Skeletal muscle satellite cell (primary cell): ENCODE measurements around the gene OR2A14. TPM values are rescaled to one million over a fixed set of nuclear protein-coding genes. Genes with fewer than 3 reads are reported as not detected.

Experiments
- H3K27me3 ChIP-seq: 2 replicates; pipeline ENCODE4 v1.7.0; 2013; ENCODE audit warnings: low read length; ENCODE audit not compliant: control insufficient read depth, insufficient read depth
- H3K36me3 ChIP-seq: 2 replicates; pipeline ENCODE4 v1.7.0; 2013; ENCODE audit warnings: mild to moderate bottlenecking, control low read depth, low read length; ENCODE audit not compliant: insufficient read depth
- H3K4me1 ChIP-seq: 2 replicates; pipeline ENCODE4 v1.7.0; 2013; ENCODE audit warnings: low read length; ENCODE audit not compliant: control insufficient read depth, insufficient read depth
- H3K4me2 ChIP-seq: 2 replicates; pipeline ENCODE4 v1.7.0; 2013; ENCODE audit warnings: mild to moderate bottlenecking, low read length
- H3K4me3 ChIP-seq: 2 replicates; pipeline ENCODE4 v1.7.0; 2013; ENCODE audit warnings: low read length
- H3K9ac ChIP-seq: 2 replicates; pipeline ENCODE4 v1.7.0; 2013; ENCODE audit warnings: mild to moderate bottlenecking, low read depth, low read length, moderate library complexity
- H3K9me3 ChIP-seq: replicated peaks from 2 replicates; pipeline ENCODE4 v1.7.0; 2013; ENCODE audit warnings: mild to moderate bottlenecking, control low read depth, low read length
- total RNA-seq: library from RNA; depleted of rRNA; stranded (reverse); fragments of >200 nt; gene quantifications from 2 replicates; pipeline ENCODE4 v1.2.3, GENCODE V29; 2012; rRNA removed

OR2A14 gene, protein sequence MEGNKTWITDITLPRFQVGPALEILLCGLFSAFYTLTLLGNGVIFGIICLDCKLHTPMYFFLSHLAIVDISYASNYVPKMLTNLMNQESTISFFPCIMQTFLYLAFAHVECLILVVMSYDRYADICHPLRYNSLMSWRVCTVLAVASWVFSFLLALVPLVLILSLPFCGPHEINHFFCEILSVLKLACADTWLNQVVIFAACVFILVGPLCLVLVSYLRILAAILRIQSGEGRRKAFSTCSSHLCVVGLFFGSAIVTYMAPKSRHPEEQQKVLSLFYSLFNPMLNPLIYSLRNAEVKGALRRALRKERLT
- total RNA-seq = not detected in 2 replicates

DNA sequence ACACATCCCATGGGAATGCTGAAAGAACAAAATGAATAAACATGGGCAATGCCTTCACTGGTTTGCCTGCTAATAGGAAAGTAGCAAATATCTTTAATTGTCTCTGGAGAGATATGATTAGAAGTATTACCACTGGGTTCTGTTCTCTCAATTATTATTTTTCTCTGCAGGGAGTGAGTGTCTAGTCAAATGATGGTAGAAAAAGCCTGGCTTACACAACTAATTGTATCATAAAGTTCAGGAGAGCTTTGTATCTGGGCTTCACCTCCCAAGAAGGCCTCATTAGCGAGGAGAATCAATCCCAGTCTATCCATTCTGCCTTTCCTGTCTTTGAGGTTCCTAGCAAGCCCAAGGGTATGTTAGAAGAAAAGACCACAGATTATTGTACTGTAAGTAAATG, at the start of gene OR2A14:
TSS of gene OR2A14 (plus strand) at position 301 of the 400 bp plus-strand sequence. CDS start 5,937 bp downstream, outside the sequence.
- H3K27me3 ChIP-seq = peaks cover 5% of the 10 kb centered on the region
- H3K4me1 ChIP-seq = no peaks in the 10 kb centered on the region
- no peaks in the 10 kb centered on the region for H3K36me3 ChIP-seq
- H3K9ac ChIP-seq = no peak within 1 kb of the TSS
- no peak within 1 kb of the TSS for H3K4me2 ChIP-seq
- H3K9me3 ChIP-seq = no peaks in the 10 kb centered on the region
- H3K4me3 ChIP-seq = no peak within 1 kb of the TSS

DNA sequence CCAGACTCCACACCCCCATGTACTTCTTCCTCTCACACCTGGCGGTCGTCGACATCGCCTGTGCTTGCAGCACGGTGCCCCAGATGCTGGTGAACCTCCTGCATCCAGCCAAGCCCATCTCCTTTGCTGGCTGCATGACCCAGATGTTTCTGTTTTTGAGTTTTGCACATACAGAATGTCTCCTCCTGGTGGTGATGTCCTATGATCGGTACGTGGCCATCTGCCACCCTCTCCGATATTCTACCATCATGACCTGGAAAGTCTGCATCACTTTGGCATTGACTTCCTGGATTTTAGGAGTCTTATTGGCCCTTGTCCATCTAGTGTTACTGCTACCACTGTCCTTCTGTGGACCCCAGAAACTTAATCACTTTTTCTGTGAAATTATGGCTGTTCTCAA, 48.6 kb upstream of the OR2A14 start:
- no peaks in the 10 kb centered on the region for H3K9me3 ChIP-seq
- H3K27me3 ChIP-seq = peaks cover 3% of the 10 kb centered on the region
- no peak overlapping the region for H3K4me2 ChIP-seq
- H3K4me3 ChIP-seq = no peak overlapping the region
- H3K36me3 ChIP-seq = no peaks in the 10 kb centered on the region
- H3K4me1 ChIP-seq = no peaks in the 10 kb centered on the region
- H3K9ac ChIP-seq = no peak overlapping the region

DNA sequence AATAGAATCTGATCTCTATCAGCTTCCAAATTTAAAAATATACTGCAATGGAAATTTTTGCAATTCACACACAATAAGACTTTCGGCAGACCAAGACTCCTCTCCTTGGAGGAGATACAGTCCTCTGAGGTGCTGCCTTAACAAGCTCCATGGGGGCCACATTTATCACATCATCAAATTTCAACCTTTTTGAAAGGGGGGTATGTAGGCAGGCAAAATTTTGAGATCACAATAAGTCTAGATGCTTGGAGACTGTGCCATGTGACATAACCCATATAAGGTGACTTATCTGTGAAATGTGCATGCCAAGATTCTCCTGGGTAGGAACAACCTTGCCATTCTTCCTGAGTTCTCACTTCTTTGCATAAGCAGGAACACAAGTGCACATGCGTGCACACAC, 37.0 kb upstream of the OR2A14 start, which contains the start of gene OR2A12:
TSS of gene OR2A12 (plus strand) at position 301 of the 400 bp plus-strand sequence. CDS start 8,830 bp downstream, outside the sequence.
- no peaks in the 10 kb centered on the region for H3K4me1 ChIP-seq
- no peak within 1 kb of the TSS for H3K9ac ChIP-seq
- H3K4me3 ChIP-seq = no peak within 1 kb of the TSS
- H3K27me3 ChIP-seq = no peaks in the 10 kb centered on the region
- no peak within 1 kb of the TSS for H3K4me2 ChIP-seq
- H3K36me3 ChIP-seq = no peaks in the 10 kb centered on the region
- H3K9me3 ChIP-seq = no peaks in the 10 kb centered on the region

DNA sequence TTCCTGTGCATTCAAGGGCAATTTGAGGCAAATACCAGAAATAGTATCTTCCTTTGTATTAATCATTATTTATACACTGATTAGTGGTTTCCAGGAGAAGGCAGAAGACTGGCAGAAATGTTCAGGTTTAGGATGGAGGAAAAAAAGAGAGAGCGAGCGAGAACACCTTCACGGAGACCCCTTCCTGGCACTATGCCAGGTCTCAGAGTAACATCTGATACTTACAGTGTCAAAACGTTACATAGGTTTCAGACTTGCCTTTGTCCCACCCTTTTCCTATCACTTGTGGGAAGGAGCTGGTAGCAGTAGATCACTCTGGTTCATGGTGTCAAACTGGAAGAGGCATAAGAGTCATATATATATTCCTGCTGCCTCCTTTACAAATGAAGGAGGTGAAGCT, 36.2 kb upstream of the OR2A14 start:
- Histone ChIP-seq H3K4me1 (no peaks in the 10 kb centered on the region), H3K4me2 (no peak overlapping the region), H3K4me3 (no peak overlapping the region), H3K27me3 (no peaks in the 10 kb centered on the region), H3K36me3 (no peaks in the 10 kb centered on the region), H3K9me3 (no peaks in the 10 kb centered on the region), H3K9ac (no peak overlapping the region)

DNA sequence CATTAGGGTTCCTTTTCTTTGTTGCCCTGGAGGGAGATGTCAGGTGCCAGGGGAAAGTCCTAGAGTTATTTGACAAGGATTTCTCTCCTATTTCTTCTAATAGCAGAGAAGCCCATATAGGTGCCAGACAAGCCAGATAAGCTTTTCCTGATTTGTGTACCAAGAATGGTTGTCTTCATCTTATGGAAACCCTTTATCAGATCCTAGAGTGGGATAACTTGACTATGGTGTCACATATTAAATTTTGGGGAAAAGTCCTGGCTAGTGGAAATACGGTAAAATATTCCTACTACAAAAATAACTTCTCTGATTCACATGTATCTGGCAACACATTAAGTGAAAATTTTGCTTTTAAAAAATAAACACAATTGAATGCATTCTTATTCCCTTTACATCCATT, 35.7 kb upstream of the OR2A14 start:
- H3K27me3 ChIP-seq = no peaks in the 10 kb centered on the region
- H3K9me3 ChIP-seq = no peaks in the 10 kb centered on the region
- no peaks in the 10 kb centered on the region for H3K4me1 ChIP-seq
- H3K4me2 ChIP-seq = no peak overlapping the region
- H3K36me3 ChIP-seq = no peaks in the 10 kb centered on the region
- H3K9ac ChIP-seq = no peak overlapping the region
- no peak overlapping the region for H3K4me3 ChIP-seq

DNA sequence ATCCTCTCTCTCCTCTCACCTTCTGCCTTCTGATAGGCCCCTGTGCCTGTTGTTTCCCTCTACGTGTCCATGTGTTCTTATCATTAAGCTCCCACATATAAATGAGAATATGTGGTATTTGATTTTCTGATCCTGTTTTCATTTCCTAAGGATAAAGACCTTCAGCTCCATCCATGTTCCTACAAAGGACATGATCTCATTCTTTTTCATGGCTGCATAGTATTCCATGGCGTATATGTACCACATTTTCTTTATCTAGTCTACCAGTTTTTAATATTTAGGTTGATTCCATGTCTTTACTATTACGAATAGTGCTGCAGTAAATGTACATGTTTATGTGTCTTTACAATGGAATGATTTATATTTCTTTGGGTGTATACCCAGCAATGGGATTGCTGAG, 32.3 kb upstream of the OR2A14 start:
- Histone ChIP-seq H3K9me3 (no peaks in the 10 kb centered on the region), H3K4me1 (no peaks in the 10 kb centered on the region), H3K27me3 (no peaks in the 10 kb centered on the region), H3K4me3 (no peak overlapping the region), H3K9ac (no peak overlapping the region), H3K36me3 (no peaks in the 10 kb centered on the region), H3K4me2 (no peak overlapping the region)

DNA sequence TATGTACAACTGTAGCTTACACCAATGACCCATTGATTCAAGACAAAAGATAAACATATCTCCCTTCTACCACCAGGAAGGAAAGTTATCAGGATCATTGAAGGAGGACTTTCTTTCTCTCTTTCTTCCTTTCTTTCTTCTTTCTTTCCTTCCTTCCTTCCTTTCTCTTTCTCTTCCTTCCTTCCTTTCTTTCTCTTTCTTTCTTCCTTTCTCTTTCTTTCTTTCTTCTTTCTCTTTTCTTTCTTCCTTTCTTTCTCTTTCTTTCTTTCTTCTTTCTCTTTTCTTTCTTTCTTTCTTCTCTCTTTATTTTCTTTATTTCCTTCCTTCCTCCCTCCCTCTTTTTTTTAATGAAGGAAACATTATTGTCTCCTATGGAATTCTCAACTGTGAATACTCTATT, 24.2 kb upstream of the OR2A14 start:
- no peaks in the 10 kb centered on the region for H3K27me3 ChIP-seq
- H3K9me3 ChIP-seq = no peaks in the 10 kb centered on the region
- H3K4me2 ChIP-seq = no peak overlapping the region
- H3K36me3 ChIP-seq = no peaks in the 10 kb centered on the region
- H3K9ac ChIP-seq = no peak overlapping the region
- no peak overlapping the region for H3K4me3 ChIP-seq
- no peaks in the 10 kb centered on the region for H3K4me1 ChIP-seq

DNA sequence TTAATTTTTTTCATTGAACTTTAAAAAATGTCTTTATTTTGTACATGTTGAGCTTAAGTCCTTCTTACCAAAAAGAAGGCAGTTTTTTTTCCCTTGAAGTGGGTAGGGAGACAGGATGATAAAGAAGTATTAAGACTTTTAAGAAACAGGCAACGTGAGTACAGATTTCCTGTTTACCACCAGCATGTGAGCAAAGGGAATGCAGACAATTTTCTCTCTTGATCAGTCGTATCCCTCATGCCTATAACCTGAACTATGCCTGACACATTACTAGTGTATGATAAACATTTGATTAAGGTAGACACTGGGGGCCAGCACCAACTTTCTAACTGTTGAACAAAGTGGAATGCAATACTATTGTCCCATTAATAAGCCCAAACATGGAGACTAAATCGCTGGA, 22.4 kb upstream of the OR2A14 start:
- Histone ChIP-seq H3K9ac (no peak overlapping the region), H3K27me3 (no peaks in the 10 kb centered on the region), H3K4me1 (no peaks in the 10 kb centered on the region), H3K36me3 (no peaks in the 10 kb centered on the region), H3K4me3 (no peak overlapping the region), H3K9me3 (no peaks in the 10 kb centered on the region), H3K4me2 (no peak overlapping the region)

DNA sequence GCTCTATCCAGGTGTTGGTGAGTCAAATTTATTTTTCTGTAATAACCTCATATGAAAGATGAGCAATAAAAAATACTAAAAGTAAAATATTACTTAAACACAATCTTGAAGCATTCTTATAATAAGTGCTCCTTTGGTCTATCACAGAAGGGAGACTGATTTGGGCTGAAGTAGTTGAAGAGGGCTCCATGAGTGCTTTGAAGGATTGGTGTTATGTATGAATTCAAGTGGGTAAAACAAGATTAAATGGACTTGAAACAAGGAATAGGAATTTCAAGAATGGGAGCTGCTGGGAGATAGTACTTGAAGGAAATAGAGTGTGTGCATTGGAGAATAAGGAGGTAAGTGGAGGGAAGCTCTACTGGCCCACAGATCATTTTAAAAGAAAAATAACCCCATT, 20.9 kb upstream of the OR2A14 start:
- H3K9ac ChIP-seq = no peak overlapping the region
- H3K4me1 ChIP-seq = no peaks in the 10 kb centered on the region
- no peaks in the 10 kb centered on the region for H3K36me3 ChIP-seq
- no peak overlapping the region for H3K4me3 ChIP-seq
- H3K9me3 ChIP-seq = no peaks in the 10 kb centered on the region
- H3K4me2 ChIP-seq = no peak overlapping the region
- H3K27me3 ChIP-seq = no peaks in the 10 kb centered on the region

DNA sequence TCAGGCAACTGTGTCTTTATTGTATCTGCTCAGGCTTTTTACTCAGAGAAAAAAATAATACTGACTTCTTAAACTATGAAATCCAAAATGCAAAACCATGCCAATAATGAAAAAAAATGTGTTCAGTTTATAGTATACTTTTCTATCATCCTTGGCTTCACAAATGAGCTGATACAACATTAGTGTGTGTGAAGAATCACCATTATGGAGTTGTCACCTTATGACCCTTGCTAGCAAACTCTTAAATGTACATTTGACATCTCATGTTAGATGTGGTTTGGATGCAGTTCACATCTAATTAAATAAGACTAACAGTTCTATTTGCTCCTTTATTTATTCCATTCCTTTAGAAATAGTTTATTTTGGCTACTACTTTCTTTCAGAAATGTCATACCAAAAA, 17.8 kb upstream of the OR2A14 start:
- H3K9me3 ChIP-seq = no peaks in the 10 kb centered on the region
- H3K4me3 ChIP-seq = no peak overlapping the region
- H3K27me3 ChIP-seq = no peaks in the 10 kb centered on the region
- H3K4me1 ChIP-seq = no peaks in the 10 kb centered on the region
- no peak overlapping the region for H3K4me2 ChIP-seq
- H3K9ac ChIP-seq = no peak overlapping the region
- no peaks in the 10 kb centered on the region for H3K36me3 ChIP-seq

DNA sequence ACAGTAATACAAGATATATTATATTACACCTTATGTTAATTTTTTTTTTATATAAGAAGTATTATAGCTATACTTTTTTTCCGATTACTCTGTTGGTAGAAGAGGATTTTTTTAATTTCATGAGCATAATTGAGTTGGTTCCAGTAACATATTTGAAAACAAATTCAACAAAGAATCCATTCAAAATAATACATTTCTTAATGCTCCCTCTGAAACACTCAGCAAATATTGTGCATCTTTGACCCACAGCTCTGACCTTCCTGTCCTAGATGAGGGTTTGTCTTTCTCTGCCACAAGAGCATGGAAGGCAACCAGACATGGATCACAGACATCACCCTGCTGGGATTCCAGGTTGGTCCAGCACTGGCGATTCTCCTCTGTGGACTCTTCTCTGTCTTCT, 13.7 kb upstream of the OR2A14 start, which contains the start of gene OR2A2:
TSS of gene OR2A2 (plus strand) at position 301 of the 400 bp plus-strand sequence. CDS start at position 301, 0 bp downstream.
- no peak within 1 kb of the TSS for H3K4me2 ChIP-seq
- peaks cover 1% of the 10 kb centered on the region for H3K27me3 ChIP-seq
- H3K4me1 ChIP-seq = no peaks in the 10 kb centered on the region
- H3K36me3 ChIP-seq = no peaks in the 10 kb centered on the region
- no peak within 1 kb of the TSS for H3K9ac ChIP-seq
- H3K9me3 ChIP-seq = no peaks in the 10 kb centered on the region
- no peak within 1 kb of the TSS for H3K4me3 ChIP-seq

DNA sequence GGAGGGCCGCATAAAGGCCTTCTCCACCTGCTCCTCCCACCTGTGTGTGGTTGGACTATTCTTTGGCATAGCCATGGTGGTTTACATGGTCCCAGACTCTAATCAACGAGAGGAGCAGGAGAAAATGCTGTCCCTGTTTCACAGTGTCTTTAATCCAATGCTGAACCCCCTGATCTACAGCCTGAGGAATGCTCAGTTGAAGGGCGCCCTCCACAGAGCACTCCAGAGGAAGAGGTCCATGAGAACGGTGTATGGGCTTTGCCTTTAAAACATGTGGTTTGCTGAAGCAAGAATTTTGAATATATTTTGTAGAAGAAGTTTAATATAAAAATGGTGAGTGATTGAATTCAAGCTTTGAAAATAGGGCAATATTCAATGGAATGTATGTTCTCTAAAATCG, 12.7 kb upstream of the OR2A14 start:
- Histone ChIP-seq H3K36me3 (no peaks in the 10 kb centered on the region), H3K9me3 (no peaks in the 10 kb centered on the region), H3K4me2 (no peak overlapping the region), H3K9ac (no peak overlapping the region), H3K4me1 (no peaks in the 10 kb centered on the region), H3K27me3 (peaks cover 4% of the 10 kb centered on the region), H3K4me3 (no peak overlapping the region)
